Non-pigmented ciliary epithelial cell (primary cell): ENCODE data around the gene IGFBP2.

Experiments
- DNase-seq: peaks from one replicate; pipeline ENCODE4 v3.0.0-alpha.2; 2010; ENCODE audit warnings: low read depth

The IGFBP2 gene

DNA sequence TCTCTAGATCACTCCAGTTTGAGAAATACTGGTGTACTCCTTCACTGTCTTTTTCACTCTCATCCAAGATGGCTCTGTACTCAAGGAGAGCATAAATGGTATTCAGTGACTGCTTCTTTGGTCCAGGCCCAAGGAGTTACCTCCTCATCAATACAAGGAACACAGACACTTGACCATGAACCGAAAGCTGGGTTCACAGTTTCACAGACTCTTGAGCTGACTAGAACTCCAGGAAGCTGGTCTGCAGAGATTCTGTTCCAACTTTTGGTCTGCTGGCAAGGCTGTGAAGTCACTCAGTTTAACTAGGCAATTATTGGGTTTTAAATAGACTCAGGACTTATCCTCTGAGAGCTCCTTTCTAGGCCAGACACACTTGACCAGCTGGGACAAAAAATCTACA lies 69.5 kb downstream of the IGFBP2 start:
- DNase-seq = no peak

DNA sequence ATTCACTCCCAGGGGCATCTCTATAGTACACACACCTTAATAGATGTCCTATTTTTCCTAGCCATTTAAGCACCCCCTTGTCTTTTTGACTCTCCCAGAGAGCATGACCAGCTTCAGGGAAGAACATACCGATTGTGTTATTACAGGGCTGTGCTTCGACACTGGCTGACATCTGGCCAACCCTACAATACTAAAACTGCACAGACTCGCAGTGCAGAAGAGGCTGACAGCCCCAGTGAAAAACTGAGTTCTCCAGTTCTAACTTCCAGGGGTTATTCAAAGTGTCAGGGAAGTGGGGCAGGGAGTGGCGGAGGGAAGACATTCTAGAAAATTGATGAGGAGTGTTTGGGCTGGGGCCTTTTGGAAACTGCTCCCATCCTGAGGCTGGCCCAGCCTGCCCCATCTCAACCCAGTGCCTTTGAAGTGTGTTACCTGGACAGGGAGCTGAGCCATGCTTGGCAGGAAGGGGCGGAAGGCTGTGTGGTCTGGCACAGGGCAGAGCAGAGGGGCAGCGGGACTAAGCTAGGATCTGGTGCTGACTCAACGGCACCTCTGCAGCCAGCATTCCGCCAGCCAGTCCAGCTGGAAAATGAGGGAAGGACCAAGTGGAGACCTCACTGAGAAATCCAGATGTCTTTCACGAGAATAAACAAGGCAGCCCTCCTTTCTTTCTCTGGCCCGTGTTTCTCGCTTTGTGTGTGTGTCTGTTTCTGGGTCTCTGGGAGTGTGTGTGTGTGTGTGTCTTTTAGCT lies 77.5 kb downstream of the IGFBP2 start:
- DNase-seq = no peak

DNA sequence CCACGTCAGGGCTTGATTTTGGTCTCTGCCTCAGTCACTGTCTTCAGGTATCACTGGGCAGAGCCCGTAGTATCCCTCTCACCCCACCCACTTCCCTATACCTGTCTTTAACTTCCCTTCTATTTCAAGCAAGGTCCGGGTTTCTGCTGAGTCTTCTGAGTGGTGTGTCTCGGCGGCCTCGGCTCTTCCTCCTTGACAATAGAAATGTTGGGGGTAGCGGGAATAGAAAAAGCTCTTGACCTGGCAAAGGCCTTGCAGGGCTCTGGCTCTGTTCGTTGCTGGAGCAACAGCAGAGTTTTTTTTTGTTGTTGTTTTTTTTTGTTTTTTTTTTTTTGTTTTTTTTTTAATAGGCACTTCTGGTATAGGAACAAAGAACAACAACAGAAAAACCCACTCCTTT lies 78.1 kb downstream of the IGFBP2 start:
- no peak for DNase-seq

DNA sequence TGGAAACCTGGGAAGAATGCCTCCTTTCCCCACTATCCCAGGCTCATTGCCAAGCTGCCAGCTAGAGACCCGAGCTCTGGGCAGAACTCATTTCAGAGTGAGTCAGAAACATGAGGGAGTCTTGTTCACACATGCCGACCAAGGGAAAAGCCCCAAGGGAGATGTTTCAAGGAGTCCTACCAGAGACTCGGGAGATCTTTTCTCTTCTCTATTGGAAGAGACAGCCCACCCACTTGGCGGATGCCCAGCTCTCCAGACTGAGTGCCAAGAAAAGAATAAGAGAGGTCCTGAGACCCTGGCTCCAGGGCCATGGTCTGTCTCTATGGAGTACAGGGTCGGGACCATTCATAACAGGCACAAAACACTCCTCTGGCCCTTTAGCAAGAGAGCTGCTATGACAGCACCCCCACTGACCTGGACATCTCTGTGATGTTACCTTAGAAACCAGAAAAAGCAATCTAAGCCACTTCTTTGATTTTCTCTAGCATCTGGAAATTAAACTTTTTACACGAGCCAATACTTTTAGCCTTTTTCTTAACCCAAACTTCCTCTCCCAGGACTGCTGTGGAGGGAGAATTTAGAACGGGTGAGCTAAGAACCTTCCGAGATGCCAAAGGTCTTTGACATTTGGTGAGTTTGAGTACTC lies 80.6 kb downstream of the IGFBP2 start:
- DNase-seq = no peak
